Prostate gland (tissue), 2 donors: ENCODE measurements around the gene COL23A1. TPM values are rescaled to one million over a fixed set of nuclear protein-coding genes. Genes with fewer than 3 reads are reported as not detected.

Experiments
- DNase-seq: peaks from one replicate; pipeline ENCODE4 v3.0.0-alpha.2; 2019; ENCODE audit warnings: low spot score
- H3K27ac ChIP-seq, 2 donors: fragments of 200-600 bp; sonication (generic); 2 replicates each; pipeline ENCODE4 v1.5.1; 2017 to 2019
- H3K27me3 ChIP-seq: fragments of 200-600 bp; sonication (generic); replicated peaks from 2 replicates; pipeline ENCODE4 v1.5.1; 2019; ENCODE audit not compliant: insufficient read depth
- H3K36me3 ChIP-seq, 2 donors: fragments of 200-600 bp; sonication (generic); 1 replicate in 1 of 2; 2 replicates in 1 of 2; pipeline versions ENCODE4 v1.5.1 to v1.8.1; 2017 to 2019
- H3K4me1 ChIP-seq: fragments of 200-600 bp; sonication (generic); replicated peaks from 2 replicates; pipeline ENCODE4 v1.5.1; 2019
- H3K4me3 ChIP-seq, 2 donors: fragments of 200-600 bp; sonication (generic); 2 replicates each; pipeline ENCODE4 v1.5.1; 2017 to 2019
- H3K9me3 ChIP-seq: fragments of 200-600 bp; sonication (generic); 2 replicates; pipeline ENCODE4 v1.5.1; 2017
- CTCF ChIP-seq, 4 experiments: fragments of 200-600 bp in 2 of 4; fragments of 450-650 bp in 2 of 4; sonication (generic) in 2 of 4; IDR thresholded peaks; 1 replicate in 3 of 4; 2 replicates in 1 of 4; pipeline ENCODE4 v1.5.1; 2016 to 2019; ENCODE audit warnings: antibody characterized with exemption in 4 of 4, mild to moderate bottlenecking in 2 of 4, moderate library complexity in 2 of 4
- POLR2A ChIP-seq: fragments of 450-650 bp; IDR thresholded peaks from one replicate; pipeline ENCODE4 v1.6.1; 2016; ENCODE audit warnings: antibody characterized with exemption, mild to moderate bottlenecking
- POLR2AphosphoS5 ChIP-seq: sonication (generic); formaldehyde crosslinking; IDR thresholded peaks from one replicate; pipeline ENCODE4 v1.6.1; 2017; ENCODE audit warnings: antibody characterized with exemption
- WGBS: methylation state at CpG from one replicate; pipeline ENCODE4 v1.1.5; 2018; 5-methylcytosine and 5-hydroxymethylcytosine counted together
- intact Hi-C: fragments of 100-400 bp; cut with DNase I; formaldehyde crosslinking; loops from one replicate; pipeline ENCODE4 v1.14.2; 2022
- total RNA-seq, 2 donors: library from RNA; depleted of rRNA; stranded (reverse); fragments of >200 nt; gene quantifications; one replicate each; pipeline ENCODE4 v1.1.0, GENCODE V29; 2016

COL23A1 gene
- total RNA-seq, 2 donors from 2014 or later, result 2.7 to 6.1 TPM

GRCh38 chr5:178234750-178235587 is 355.2 kb downstream of the COL23A1 start:
- no peak overlapping the region for H3K27ac ChIP-seq
- H3K36me3 ChIP-seq, result no peaks in the 10 kb centered on the region
- no peaks in the 10 kb centered on the region for H3K9me3 ChIP-seq
- intact Hi-C loops, result no loop called here
- peak; percentile 57 for DNase-seq
- no peak for TF ChIP-seq POLR2A
- TF ChIP-seq POLR2AphosphoS5, result peak; percentile 13
- peak in 3 of 4 experiments; percentile 56 to 67 (median 63) for TF ChIP-seq CTCF (IDR thresholded peaks at IDR 0.05)
- H3K27me3 ChIP-seq, result no peaks in the 10 kb centered on the region
- H3K4me3 ChIP-seq, result no peak overlapping the region
- 25% methylated on average over 11 of the region's 12 CpGs for WGBS
- H3K4me1 ChIP-seq, result peaks cover 12% of the 10 kb centered on the region

- Histone ChIP-seq H3K9me3 (no peaks in the 10 kb centered on the region), H3K27ac (no peak overlapping the region), H3K36me3 (peaks cover 0 to 4% of the 10 kb centered on the region in 2 donors), H3K27me3 (no peaks in the 10 kb centered on the region), H3K4me3 (no peak overlapping the region), H3K4me1 (peaks cover 12% of the 10 kb centered on the region)
- intact Hi-C loops, result no loop called here
- no peak for DNase-seq
- TF ChIP-seq POLR2AphosphoS5 (no peak), CTCF (IDR thresholded peaks at IDR 0.05) (no peak), POLR2A (no peak)
- 80% methylated on average over 7 of the region's 7 CpGs for WGBS
Measured at GRCh38 chr5:178234121-178234749, 356.0 kb downstream of the COL23A1 start.

GRCh38 chr5:178232920-178233429 is 357.2 kb downstream of the COL23A1 start:
- H3K36me3 ChIP-seq, result peaks cover 0 to 6% of the 10 kb centered on the region in 2 donors
- intact Hi-C loops, result no loop called here
- H3K27me3 ChIP-seq, result no peaks in the 10 kb centered on the region
- H3K9me3 ChIP-seq, result no peaks in the 10 kb centered on the region
- 75% methylated on average over 11 of the region's 11 CpGs for WGBS
- DNase-seq, result no peak
- H3K4me1 ChIP-seq, result peaks cover 12% of the 10 kb centered on the region
- peak overlapping the region; percentile 88 to 90 for H3K4me3 ChIP-seq
- H3K27ac ChIP-seq, result peak overlapping the region; percentile 96
- no peak for TF ChIP-seq POLR2AphosphoS5
- no peak for TF ChIP-seq POLR2A
- TF ChIP-seq CTCF (IDR thresholded peaks at IDR 0.05), result no peak

DNA sequence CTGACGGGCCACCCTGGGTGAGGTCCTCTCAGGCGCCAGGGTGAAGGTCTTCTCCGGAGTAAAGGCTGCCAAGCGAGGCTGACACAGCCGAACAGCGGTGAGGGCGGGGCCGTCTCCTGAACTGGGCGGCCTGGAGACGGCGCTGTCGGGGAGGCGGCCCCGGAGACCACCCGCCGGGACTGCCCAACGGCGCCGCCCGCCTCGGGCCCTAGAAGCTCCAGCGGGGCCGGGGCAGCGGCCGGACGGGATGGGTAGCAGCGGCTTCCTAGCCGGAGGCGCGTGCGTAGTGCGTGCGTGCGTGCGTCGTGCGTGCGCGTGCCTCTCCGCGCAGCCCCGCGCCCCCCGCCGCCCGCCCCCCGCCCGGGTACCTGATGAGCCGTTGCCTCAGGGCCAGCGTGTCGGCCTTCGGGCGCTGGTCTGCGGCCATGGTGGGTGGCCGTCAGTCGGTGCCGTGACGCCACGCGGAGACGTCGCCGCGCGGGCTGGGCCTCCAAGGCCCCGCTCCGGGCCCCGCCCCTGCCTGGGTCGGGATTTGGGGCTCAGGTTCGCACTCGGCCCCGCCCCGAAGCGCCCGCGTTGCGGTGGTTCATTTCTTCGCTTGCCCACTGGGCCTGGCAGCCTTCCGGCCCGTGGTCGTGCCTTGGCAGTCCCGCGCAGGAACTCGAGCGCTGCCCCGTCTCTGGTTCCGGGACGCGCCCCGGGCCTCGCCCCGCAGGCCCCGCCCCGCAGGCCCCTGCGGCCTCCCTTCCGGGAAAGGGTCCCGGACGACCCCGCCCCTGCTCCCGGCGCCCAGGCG is 357.9 kb downstream of the COL23A1 start, which contains the start of gene PHYKPL:
Gene PHYKPL, minus strand, starts transcription at position 679 of the 796 bp plus-strand sequence. Its CDS starts 252 bp downstream, at position 427.
- Histone ChIP-seq H3K27ac (peak within 1 kb of the TSS; percentile 96), H3K9me3 (no peaks in the 10 kb centered on the region), H3K4me1 (peaks cover 12% of the 10 kb centered on the region), H3K4me3 (peak within 1 kb of the TSS; percentile 88 to 90), H3K36me3 (peaks cover 5 to 6% of the 10 kb centered on the region in 2 donors), H3K27me3 (no peaks in the 10 kb centered on the region)
- 1% methylated on average over 53 of the region's 102 CpGs for WGBS
- DNase-seq, result peak; percentile 46
- intact Hi-C loops, result no loop called here
- TF ChIP-seq CTCF (IDR thresholded peaks at IDR 0.05) (no peak), POLR2A (peak; percentile 49), POLR2AphosphoS5 (no peak)
